ENCODE measurements around the gene MMP17. TPM values are rescaled to one million over a fixed set of nuclear protein-coding genes. Genes with fewer than 3 reads are reported as not detected.

MMP17 gene
- total and polyA plus RNA-seq, 2 of the 4 experiments (the other 2 are of a cell fraction): 1.4 to 11.8 TPM

DNA sequence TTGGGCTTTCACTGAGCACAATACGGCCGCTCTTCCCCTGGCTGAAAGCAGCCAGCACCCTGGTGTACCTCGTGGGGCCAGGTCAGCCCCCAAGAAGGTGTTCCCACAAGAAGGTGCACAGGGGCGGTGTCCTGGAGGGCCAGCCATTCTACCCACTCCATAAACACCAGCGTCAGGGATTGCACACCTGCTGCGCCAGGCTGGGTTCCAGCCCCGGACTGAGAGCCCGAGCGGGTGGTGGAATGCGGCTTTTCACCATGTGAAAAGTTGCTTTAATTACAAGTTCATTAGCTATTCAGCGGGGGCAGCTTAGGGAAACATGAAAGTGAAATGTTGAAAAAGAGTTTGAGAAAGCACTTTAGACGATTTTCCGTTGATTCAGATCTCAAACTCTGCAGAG is 17.5 kb upstream of the MMP17 start:
- POLR2A ChIA-PET (ENCODE audit: unreplicated experiment): no interaction called here
- Histone ChIP-seq H3K18ac (ENCODE audit: low read depth, low read length) (no peak overlapping the region), H2AK9ac (replicated peaks; ENCODE audit: low read depth, low read length, poor library complexity) (no peak overlapping the region), H3K9me3 (ENCODE audit: control insufficient read depth, insufficient read depth, low read length) (peaks cover 3% of the 10 kb centered on the region; the same call in 1 of the 2 replicates), H3K9me1 (ENCODE audit: insufficient read depth, low read length) (no peaks in the 10 kb centered on the region), H4K91ac (ENCODE audit: insufficient read depth, low read depth, low read length) (no peak overlapping the region), H4K20me1 (ENCODE audit: insufficient read depth, low read length) (no peaks in the 10 kb centered on the region), H2AK5ac (ENCODE audit: low read depth, low read length) (no peak overlapping the region), H3K56ac (ENCODE audit: extremely low read depth, insufficient read depth, low read length) (no peak overlapping the region), H3K9ac (ENCODE audit: low read depth, low read length) (no peak overlapping the region), H4K5ac (ENCODE audit: low read depth, low read length) (no peak overlapping the region), H3K36me3 (ENCODE audit: control insufficient read depth, insufficient read depth, low read length) (no peaks in the 10 kb centered on the region), H3K4me2 (ENCODE audit: low read depth, low read length) (no peak overlapping the region), H4K8ac (ENCODE audit: low read depth in 2 of 2, low read length in 2 of 2) (no peak overlapping the region), H3K79me1 (ENCODE audit: low read depth in 1 of 2, low read length in 2 of 2) (no peaks in the 10 kb centered on the region), H3K4ac (ENCODE audit: low read depth, low read length) (no peak overlapping the region), H3K4me3 (ENCODE audit: insufficient read depth, low read depth, low read length) (no peak overlapping the region), H3K27me3 (ENCODE audit: control insufficient read depth, insufficient read depth, low read length) (no peaks in the 10 kb centered on the region), H2BK20ac (ENCODE audit: low read depth, low read length) (no peak overlapping the region), H2AFZ (replicated peaks; ENCODE audit: low read length, poor library complexity) (no peak overlapping the region), H3K27ac (ENCODE audit: insufficient read depth, low read length) (no peak overlapping the region), H3K23ac (ENCODE audit: low read depth, low read length) (no peak overlapping the region), H2BK15ac (ENCODE audit: low read depth, low read length) (no peak overlapping the region), H2BK120ac (ENCODE audit: low read depth, low read length) (no peak overlapping the region), H3K14ac (replicated peaks; ENCODE audit: low read depth, low read length) (no peak overlapping the region), H3K4me1 (ENCODE audit: control insufficient read depth, insufficient read depth, low read length) (no peaks in the 10 kb centered on the region), H2BK5ac (ENCODE audit: low read depth, low read length, poor library complexity, severe bottlenecking) (no peak overlapping the region)
- dilution Hi-C loops (cut with HindIII; ENCODE audit: low sequenced_read_pairs, unreplicated experiment): no loop called here
- CTCF ChIA-PET: no interaction called here
- intact Hi-C loops (cut with micrococcal nuclease): no loop called here
- WGBS, 2 experiments (ENCODE audit: extremely low coverage in 2 of 2, insufficient read length in 1 of 2): 60% methylated on average over 1 of the region's 13 CpGs; no CpG with 5 or more reads in 1 of the 2 experiments
- BruUV-seq (replicated peaks): no TSS peak
- no peak for DNase-seq
- no peak for ATAC-seq (ENCODE audit: low read depth)
- in situ Hi-C loops (cut with MboI; ENCODE audit: low sequenced_read_pairs): no loop called here
- no peak for TF ChIP-seq RAD21 (IDR thresholded peaks at IDR 0.05; ENCODE audit: low read length)
- TF ChIP-seq MAZ (IDR thresholded peaks at IDR 0.05; ENCODE audit: borderline replicate concordance, low read depth, low read length): no peak
- no peak for TF ChIP-seq RFX5 (IDR thresholded peaks at IDR 0.05; ENCODE audit: low read depth, low read length)
- no peak for TF ChIP-seq NFE2L2 (IDR thresholded peaks at IDR 0.05; ENCODE audit: low read depth, low read length)
- no peak for TF ChIP-seq BHLHE40 (IDR thresholded peaks at IDR 0.05; ENCODE audit: low read depth, low read length)
- TF ChIP-seq CEBPB (IDR thresholded peaks at IDR 0.05; ENCODE audit: low read depth, low read length): no peak
- no peak for TF ChIP-seq POLR2A (IDR thresholded peaks at IDR 0.05; ENCODE audit: low read depth, low read length)
- no peak for TF ChIP-seq RCOR1 (IDR thresholded peaks at IDR 0.05; ENCODE audit: insufficient replicate concordance, low read length)
- TF ChIP-seq, protein P1, sequence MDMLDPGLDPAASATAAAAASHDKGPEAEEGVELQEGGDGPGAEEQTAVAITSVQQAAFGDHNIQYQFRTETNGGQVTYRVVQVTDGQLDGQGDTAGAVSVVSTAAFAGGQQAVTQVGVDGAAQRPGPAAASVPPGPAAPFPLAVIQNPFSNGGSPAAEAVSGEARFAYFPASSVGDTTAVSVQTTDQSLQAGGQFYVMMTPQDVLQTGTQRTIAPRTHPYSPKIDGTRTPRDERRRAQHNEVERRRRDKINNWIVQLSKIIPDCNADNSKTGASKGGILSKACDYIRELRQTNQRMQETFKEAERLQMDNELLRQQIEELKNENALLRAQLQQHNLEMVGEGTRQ (IDR thresholded peaks at IDR 0.05; ENCODE audit: low read depth, low read length): no peak
- TF ChIP-seq, protein P2, sequence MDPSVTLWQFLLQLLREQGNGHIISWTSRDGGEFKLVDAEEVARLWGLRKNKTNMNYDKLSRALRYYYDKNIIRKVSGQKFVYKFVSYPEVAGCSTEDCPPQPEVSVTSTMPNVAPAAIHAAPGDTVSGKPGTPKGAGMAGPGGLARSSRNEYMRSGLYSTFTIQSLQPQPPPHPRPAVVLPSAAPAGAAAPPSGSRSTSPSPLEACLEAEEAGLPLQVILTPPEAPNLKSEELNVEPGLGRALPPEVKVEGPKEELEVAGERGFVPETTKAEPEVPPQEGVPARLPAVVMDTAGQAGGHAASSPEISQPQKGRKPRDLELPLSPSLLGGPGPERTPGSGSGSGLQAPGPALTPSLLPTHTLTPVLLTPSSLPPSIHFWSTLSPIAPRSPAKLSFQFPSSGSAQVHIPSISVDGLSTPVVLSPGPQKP (IDR thresholded peaks at IDR 0.05; ENCODE audit: borderline replicate concordance, low read depth, low read length): no peak
- TF ChIP-seq FOS (IDR thresholded peaks at IDR 0.05; ENCODE audit: low read depth, low read length): no peak
- TF ChIP-seq, protein P3, sequence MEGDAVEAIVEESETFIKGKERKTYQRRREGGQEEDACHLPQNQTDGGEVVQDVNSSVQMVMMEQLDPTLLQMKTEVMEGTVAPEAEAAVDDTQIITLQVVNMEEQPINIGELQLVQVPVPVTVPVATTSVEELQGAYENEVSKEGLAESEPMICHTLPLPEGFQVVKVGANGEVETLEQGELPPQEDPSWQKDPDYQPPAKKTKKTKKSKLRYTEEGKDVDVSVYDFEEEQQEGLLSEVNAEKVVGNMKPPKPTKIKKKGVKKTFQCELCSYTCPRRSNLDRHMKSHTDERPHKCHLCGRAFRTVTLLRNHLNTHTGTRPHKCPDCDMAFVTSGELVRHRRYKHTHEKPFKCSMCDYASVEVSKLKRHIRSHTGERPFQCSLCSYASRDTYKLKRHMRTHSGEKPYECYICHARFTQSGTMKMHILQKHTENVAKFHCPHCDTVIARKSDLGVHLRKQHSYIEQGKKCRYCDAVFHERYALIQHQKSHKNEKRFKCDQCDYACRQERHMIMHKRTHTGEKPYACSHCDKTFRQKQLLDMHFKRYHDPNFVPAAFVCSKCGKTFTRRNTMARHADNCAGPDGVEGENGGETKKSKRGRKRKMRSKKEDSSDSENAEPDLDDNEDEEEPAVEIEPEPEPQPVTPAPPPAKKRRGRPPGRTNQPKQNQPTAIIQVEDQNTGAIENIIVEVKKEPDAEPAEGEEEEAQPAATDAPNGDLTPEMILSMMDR (conservative IDR thresholded peaks at IDR 0.05; ENCODE audit: low read depth, low read length): no peak
